A204.1 (cell line): Measurements from ENCODE around the gene TMEM181.
"Not testable (repeated sequence)": the region's sequence is repeated elsewhere in the genome, so short reads cannot be mapped to it uniquely, and the experiment has no call there.

Experiments used
- FAIRE-seq: peaks from 2 replicates; lab custom pipeline; 2012; peaks lifted over from hg19 to GRCh38; lab: Jason Lieb, UNC

The TMEM181 gene

DNA sequence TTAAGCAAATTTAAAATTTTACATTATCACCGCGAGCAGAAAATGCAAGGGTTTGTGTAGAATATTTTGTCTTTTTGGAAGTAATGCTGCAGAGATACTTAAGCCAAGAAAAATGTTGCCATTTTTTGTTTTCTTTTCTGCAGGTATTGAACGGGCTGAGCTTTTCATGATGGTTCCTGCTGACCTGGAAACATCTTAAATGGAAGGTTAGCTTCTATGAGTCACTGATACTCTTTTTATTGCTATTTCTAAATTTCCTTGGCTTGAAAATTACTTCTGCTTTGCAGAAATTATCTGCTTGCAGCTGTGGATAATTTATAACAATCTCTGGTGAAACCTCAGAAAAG lies 102.7 kb downstream of the TMEM181 start:
- FAIRE-seq: no peak

DNA sequence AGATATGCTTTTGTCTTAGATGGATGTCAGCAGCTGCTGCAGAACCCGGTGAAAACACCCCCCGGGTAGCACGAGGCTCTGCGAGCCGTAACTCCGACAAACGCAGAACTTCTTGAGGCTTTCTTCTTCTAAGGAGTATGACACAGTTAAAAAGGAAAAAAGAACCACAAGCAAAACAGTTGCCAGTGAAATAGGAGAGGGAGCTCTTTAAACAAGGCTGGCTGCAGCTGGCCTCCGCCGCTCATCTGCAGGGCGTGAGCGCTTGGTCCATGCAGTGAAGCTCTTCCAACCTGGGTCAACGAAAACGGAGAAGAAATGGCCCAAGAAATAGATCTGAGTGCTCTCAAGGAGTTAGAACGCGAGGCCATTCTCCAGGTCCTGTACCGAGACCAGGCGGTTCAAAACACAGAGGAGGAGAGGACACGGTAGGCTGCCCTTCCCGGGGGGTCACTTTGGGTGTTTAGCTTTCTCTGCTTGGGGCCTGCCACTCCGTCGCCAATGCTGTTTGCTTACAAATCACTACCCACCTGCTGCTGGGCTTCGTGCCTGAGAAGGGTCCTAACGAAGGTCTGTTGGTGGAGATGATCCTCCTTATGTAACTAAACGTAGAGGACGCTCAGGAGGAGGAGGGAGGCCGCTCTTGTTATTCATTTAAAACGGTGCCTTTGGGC lies 103.2 kb downstream of the TMEM181 start:
- FAIRE-seq: no peak

DNA sequence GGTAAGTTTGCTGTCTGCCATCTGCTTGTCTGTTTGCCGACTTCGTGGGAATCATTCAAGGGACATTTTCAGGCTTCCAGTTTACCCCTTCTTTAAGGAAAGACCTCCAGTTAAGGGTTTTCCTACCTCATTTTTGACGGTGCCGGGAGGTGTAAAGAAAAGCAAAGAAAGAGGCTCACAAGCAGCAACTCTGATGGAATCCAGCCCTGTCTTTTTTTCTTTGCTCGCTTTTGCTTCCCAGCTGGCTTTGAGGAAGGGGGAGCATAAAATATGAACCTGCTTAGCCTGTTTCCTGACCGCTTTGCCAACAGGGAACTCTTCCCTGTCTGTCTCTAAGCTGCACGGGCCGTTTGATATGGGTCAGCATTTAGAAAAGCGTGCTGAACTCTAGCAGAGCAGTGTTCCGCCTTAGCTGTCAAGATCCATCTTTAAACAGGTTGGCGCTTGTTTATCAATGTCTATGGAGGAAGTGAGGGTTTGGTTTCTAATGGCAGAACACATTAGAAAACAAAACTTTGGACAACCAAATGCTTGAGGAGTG lies 103.8 kb downstream of the TMEM181 start:
- FAIRE-seq: no peak

GRCh38 chr6:158665332-158665731 lies 105.4 kb downstream of the TMEM181 start:
- FAIRE-seq: no peak

- FAIRE-seq: no peak
Measured at GRCh38 chr6:158666628-158667359, 106.9 kb downstream of the TMEM181 start.

GRCh38 chr6:158667360-158667981 lies 107.6 kb downstream of the TMEM181 start:
- FAIRE-seq: no peak

GRCh38 chr6:158668707-158669103 lies 108.8 kb downstream of the TMEM181 start:
- no peak for FAIRE-seq

DNA sequence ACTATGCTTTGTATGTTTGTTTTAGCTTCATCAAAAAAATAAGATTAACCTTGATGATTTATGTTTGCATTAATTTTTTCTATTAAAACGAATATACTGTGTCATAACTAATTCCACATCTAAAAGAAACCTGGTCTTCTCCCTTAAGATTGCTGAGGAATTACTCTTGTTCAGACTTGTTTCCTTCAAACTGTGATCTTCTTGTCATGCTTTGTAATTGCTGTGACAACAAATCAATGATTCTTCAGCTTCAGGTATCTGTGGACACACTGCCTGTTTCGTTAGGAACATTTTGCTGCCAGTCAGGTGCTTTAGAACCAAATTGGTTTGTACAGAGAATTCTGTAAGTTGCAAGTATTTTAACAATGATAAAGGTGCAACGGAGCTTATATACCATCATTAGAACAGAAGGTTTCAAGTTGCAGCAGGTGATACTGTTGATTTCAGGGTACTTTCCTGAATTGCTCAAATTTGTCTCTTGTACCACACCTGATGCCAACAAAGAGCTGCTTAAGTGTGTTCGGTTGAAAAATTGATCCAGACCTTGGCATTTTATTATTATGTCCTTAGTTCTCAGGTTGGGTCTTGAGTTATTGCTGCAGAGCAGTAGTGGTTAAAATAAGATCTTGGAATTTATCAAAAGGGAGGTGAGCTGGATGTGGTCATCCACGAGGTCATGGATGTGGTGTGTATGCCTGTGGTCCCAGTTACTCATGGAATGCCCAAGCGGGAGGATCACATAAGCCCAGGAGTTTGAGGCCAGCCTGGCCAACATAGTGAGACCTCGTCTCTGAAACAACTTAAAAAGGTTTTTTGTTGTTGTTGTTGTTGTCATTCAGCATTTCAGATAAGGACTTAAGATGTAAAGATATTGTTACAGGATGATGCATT lies 109.5 kb downstream of the TMEM181 start:
- no peak for FAIRE-seq

DNA sequence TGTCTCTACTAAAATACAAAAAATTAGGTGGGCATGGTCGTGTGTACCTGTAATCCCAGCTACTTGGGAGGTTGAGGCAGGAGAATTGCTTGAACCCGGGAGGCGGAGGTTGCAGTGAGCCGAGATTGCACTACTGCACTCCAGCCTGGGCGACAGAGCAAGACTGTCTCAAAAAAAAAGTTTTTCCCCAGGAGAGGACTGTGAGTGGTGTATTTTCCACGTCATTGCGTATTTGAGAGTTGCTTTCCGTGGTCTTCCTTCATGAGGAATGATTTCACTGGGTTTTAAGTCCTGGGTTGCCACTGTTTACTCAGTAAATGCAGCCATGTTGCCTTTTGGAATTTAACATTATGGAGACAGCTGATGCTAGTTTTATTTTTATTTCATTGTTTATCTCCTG lies 112.2 kb downstream of the TMEM181 start:
- not testable (repeated sequence) for FAIRE-seq

DNA sequence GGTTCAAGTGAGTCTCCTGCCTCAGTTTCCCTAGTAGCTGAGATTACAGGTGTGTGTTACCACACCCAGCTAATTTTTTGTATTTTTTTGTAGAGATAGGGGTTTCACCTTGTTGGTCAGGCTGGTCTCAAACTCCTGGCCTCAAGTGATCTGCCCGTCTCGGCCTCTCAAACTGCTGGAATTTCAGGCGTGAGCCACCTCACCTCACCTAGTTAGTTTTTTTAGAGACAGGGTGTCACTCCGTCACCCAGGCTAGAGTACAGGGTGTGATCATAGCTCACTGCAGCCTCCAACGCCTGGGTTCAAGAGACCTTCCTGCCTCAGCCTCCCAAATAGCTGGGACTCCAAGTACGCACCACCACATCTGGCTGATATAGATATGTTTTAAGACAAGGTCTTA lies 112.8 kb downstream of the TMEM181 start:
- FAIRE-seq: no peak

GRCh38 chr6:158674342-158675131 lies 114.6 kb downstream of the TMEM181 start:
- no peak for FAIRE-seq

- not testable (repeated sequence) for FAIRE-seq
Measured at GRCh38 chr6:158677094-158677493, 117.2 kb downstream of the TMEM181 start.

GRCh38 chr6:158677906-158678578 lies 118.2 kb downstream of the TMEM181 start:
- FAIRE-seq: no peak

GRCh38 chr6:158680015-158680414 lies 120.1 kb downstream of the TMEM181 start:
- no peak for FAIRE-seq

DNA sequence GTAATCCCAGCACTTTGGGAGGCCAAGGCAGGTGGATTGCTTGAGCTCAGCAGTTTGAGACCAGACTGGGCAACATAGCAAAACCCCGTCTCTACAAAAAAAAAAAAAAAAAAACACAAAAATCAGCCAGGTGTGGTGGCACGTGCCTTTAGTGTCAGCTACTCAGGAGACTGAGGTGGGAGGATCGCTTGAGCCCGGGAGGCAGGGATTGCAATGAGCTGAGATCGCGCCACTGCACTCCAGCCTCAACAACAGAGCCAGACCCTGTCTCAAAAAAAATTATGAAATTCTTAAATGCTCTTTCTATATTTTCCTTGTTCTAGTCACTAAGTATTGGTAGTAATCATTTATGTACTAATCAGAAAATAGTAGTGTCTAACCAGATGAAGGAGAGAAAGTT lies 120.6 kb downstream of the TMEM181 start:
- FAIRE-seq: no peak

- no peak for FAIRE-seq
Measured at GRCh38 chr6:158684311-158684710, 124.4 kb downstream of the TMEM181 start.

DNA sequence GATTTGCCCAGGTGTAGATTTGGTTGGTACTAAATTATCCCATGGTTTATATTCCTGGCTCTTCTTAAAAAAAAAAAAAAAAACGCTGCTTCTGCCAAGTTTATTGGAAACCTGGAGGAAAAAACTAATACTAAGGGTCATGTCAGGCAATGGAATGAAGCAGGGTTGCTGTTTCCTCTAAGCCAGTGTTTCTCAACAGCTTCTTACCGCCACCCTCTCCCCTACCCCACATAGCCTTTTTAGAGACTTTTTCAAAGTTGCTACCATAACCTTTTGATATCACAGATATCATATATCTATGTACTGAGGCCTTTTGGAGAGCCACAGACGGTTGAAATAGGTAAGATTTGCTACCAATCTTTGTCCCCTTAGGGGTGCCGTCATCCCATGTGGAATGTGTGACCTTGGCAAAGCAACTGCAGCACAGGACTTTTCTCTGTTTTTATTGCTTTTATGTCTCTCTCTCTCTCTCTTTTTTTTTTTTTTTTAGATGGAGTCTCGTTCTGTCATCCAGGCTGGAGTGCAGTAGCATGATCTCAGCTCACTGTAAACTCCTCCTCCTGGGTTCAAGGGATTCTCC lies 124.9 kb downstream of the TMEM181 start:
- FAIRE-seq: no peak
